K562 (cell line): ENCODE measurements around the gene PPIP5K2. TPM values are rescaled to one million over a fixed set of nuclear protein-coding genes. Genes with fewer than 3 reads are reported as not detected.

Source experiments
- BACH1 ChIP-seq: fragments of 200-800 bp; sonication (Bioruptor generic); IDR thresholded peaks from 2 replicates; pipeline ENCODE4 v1.6.1; 2016; ENCODE audit warnings: missing genetic modification characterization, missing compliant biosample characterization
- CEBPG ChIP-seq, 3 experiments: fragments of 200-800 bp in 1 of 3; sonication (Bioruptor generic) in 1 of 3; sonication (generic) in 1 of 3; formaldehyde crosslinking in 1 of 3; IDR thresholded peaks in 2 of 3; conservative IDR thresholded peaks in 1 of 3; 2 replicates each; pipeline versions ENCODE4 v1.6.1 to v1.8.0; 2016 to 2022; ENCODE audit warnings: missing compliant biosample characterization in 2 of 3, missing genetic modification characterization in 2 of 3, mild to moderate bottlenecking in 1 of 3, missing genetic modification reagents in 1 of 3
- CHD4 ChIP-seq: fragments of 200-600 bp; sonication (generic); IDR thresholded peaks from 3 replicates; pipeline ENCODE4 v1.6.1; 2012; ENCODE audit warnings: low read depth, mild to moderate bottlenecking, mixed read lengths, low read length, inconsistent platforms; ENCODE audit not compliant: insufficient read depth, insufficient replicate concordance, poor library complexity, severe bottlenecking
- FUS ChIP-seq: fragments of 200-400 bp; formaldehyde crosslinking; optimal IDR thresholded peaks from 2 replicates; pipeline ENCODE3; 2017; ENCODE audit warnings: low read depth, low read length
- HIVEP1 ChIP-seq: fragments of 250-450 bp; sonication (Bioruptor Pico); IDR thresholded peaks from 2 replicates; pipeline ENCODE4 v1.4.0; 2020; ENCODE audit warnings: mild to moderate bottlenecking
- HNRNPL ChIP-seq: fragments of 200-400 bp; formaldehyde crosslinking; IDR thresholded peaks from 2 replicates; pipeline ENCODE4 v1.6.1; 2017; ENCODE audit warnings: low read depth, mild to moderate bottlenecking, low read length
- KLF13 ChIP-seq: fragments of 450-650 bp; IDR thresholded peaks from 2 replicates; pipeline ENCODE4 v1.6.1; 2016; ENCODE audit warnings: missing genetic modification characterization, low read depth, mild to moderate bottlenecking, missing compliant biosample characterization, moderate library complexity, borderline replicate concordance
- NELFE ChIP-seq: IDR thresholded peaks from 2 replicates; pipeline ENCODE4 v1.6.1; 2011; ENCODE audit warnings: mild to moderate bottlenecking; ENCODE audit not compliant: insufficient read depth, insufficient read length
- NFYB ChIP-seq: IDR thresholded peaks from 2 replicates; pipeline ENCODE4 v1.6.1; 2011; ENCODE audit warnings: mild to moderate bottlenecking, moderate library complexity; ENCODE audit not compliant: insufficient read length; ENCODE audit errors: extremely low read depth
- RAD21 ChIP-seq, 2 experiments: fragments of 250-450 bp in 1 of 2; fragments of 450-650 bp in 1 of 2; sonication (Bioruptor Pico) in 1 of 2; formaldehyde crosslinking in 1 of 2; IDR thresholded peaks in 1 of 2; conservative IDR thresholded peaks in 1 of 2; 2 replicates each; pipeline versions ENCODE4 v1.4.0 to v1.8.0; 2020 to 2022; ENCODE audit warnings: mild to moderate bottlenecking in 2 of 2, moderate library complexity in 1 of 2
- RHOXF2B ChIP-seq: fragments of 250-450 bp; sonication (Bioruptor Pico); conservative IDR thresholded peaks from 2 replicates; pipeline ENCODE4 v1.5.1; 2021
- SETDB1 ChIP-seq: IDR thresholded peaks from one replicate; pipeline ENCODE4 v1.6.1; 2012; ENCODE audit warnings: low read length, control low read depth, inconsistent platforms
- TAF1 ChIP-seq: IDR thresholded peaks from 2 replicates; pipeline ENCODE4 v1.6.1; 2011; ENCODE audit warnings: mild to moderate bottlenecking, low read length, moderate library complexity; ENCODE audit not compliant: insufficient read depth, control insufficient read depth, severe bottlenecking; ENCODE audit errors: extremely low read depth
- TCF7L2 ChIP-seq: fragments of 150-350 bp; IDR thresholded peaks from 2 replicates; pipeline ENCODE4 v1.6.1; 2016; ENCODE audit warnings: low read depth, mild to moderate bottlenecking, low read length, moderate library complexity
- ZNF3 ChIP-seq: fragments of 250-450 bp; sonication (Bioruptor Pico); IDR thresholded peaks from 2 replicates; pipeline ENCODE4 v1.5.0; 2021; ENCODE audit warnings: mild to moderate bottlenecking, moderate library complexity
- polyA plus RNA-seq, 8 experiments: library from polyadenylated mRNA; depleted of rRNA in 4 of 8; stranded (reverse) in 5 of 8; unstranded in 3 of 8; fragments of >200 nt; fragmentation: Nextera tagmentation in 2 of 8; fragmentation: Illumina TruSeq in 1 of 8; extraction: Ambion mirVana in 2 of 8; extraction: Trizol in 1 of 8; gene quantifications; 2 replicates each; pipeline versions ENCODE4 v1.2.1 to v1.2.3, GENCODE V29; 2011 to 2014; ENCODE audit warnings: inconsistent platforms in 1 of 8, missing spikeins in 1 of 8
- total RNA-seq, 7 experiments: library from RNA; depleted of rRNA in 6 of 7; stranded (reverse); fragments of >200 nt in 6 of 7; fragmentation: Illumina TruSeq in 2 of 7; extraction: Trizol in 2 of 7; gene quantifications; 2 replicates each; pipeline versions ENCODE4 v1.2.1 to v1.2.3, GENCODE V29; 2011 to 2021; ENCODE audit warnings: low replicate concordance in 1 of 7
- TF ChIP-seq, protein P1 (sequence below): fragments of 450-650 bp; IDR thresholded peaks from 2 replicates; pipeline ENCODE4 v1.7.0; 2016; ENCODE audit warnings: borderline replicate concordance
- TF ChIP-seq, protein P2 (sequence below): fragments of 250-450 bp; sonication (Bioruptor Pico); IDR thresholded peaks from 2 replicates; pipeline ENCODE4 v1.4.0; 2020; ENCODE audit warnings: mild to moderate bottlenecking, moderate library complexity
- TF ChIP-seq, protein P3 (sequence below): IDR thresholded peaks from 2 replicates; pipeline ENCODE4 v1.6.1; 2011; ENCODE audit not compliant: insufficient read length; ENCODE audit errors: extremely low read depth
- TF ChIP-seq, protein P4 (sequence below): sonication (generic); formaldehyde crosslinking; IDR thresholded peaks from 2 replicates; pipeline ENCODE4 v1.8.0; 2022; ENCODE audit warnings: missing genetic modification reagents, mild to moderate bottlenecking, borderline replicate concordance

Gene PPIP5K2
- total and polyA plus RNA-seq, 9 of the 15 experiments (the other 6 are each of a cell fraction or from before 2014, with no cell fraction given): 39.4 to 150 (median 99.1) TPM

GRCh38 chr5:103119765-103120606 lies at the start of gene PPIP5K2, which contains the start of gene GIN1 (continued):
- TF ChIP-seq, protein P1, sequence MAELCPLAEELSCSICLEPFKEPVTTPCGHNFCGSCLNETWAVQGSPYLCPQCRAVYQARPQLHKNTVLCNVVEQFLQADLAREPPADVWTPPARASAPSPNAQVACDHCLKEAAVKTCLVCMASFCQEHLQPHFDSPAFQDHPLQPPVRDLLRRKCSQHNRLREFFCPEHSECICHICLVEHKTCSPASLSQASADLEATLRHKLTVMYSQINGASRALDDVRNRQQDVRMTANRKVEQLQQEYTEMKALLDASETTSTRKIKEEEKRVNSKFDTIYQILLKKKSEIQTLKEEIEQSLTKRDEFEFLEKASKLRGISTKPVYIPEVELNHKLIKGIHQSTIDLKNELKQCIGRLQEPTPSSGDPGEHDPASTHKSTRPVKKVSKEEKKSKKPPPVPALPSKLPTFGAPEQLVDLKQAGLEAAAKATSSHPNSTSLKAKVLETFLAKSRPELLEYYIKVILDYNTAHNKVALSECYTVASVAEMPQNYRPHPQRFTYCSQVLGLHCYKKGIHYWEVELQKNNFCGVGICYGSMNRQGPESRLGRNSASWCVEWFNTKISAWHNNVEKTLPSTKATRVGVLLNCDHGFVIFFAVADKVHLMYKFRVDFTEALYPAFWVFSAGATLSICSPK: no peak
- TF ChIP-seq TAF1 (peak; percentile 93), HIVEP1 (no peak), KLF13 (tag) (peak; percentile 82; the same call in 1 of the 2 replicates), TCF7L2 (no peak), CEBPG (CRISPR knock-in tag; IDR thresholded peaks at IDR 0.05) (peak; percentile 70; the same call in 1 of the 2 replicates), CEBPG (tag; conservative IDR thresholded peaks at IDR 0.05 in 1 of 2, IDR thresholded peaks at IDR 0.05 in 1 of 2) (peak; percentile 66 to 90), SETDB1 (no peak), NFYB (no peak), BACH1 (tag) (peak; percentile 58; the same call in 1 of the 2 replicates), FUS (no peak), ZNF3 (CRISPR knock-in tag) (no peak; the same call in 1 of the 2 replicates), NELFE (no peak), RAD21 (CRISPR knock-in tag; conservative IDR thresholded peaks at IDR 0.05 in 1 of 2, IDR thresholded peaks at IDR 0.05 in 1 of 2) (no peak), CHD4 (no peak), HNRNPL (no peak), RHOXF2B (CRISPR knock-in tag) (no peak)
- TF ChIP-seq, protein P2, sequence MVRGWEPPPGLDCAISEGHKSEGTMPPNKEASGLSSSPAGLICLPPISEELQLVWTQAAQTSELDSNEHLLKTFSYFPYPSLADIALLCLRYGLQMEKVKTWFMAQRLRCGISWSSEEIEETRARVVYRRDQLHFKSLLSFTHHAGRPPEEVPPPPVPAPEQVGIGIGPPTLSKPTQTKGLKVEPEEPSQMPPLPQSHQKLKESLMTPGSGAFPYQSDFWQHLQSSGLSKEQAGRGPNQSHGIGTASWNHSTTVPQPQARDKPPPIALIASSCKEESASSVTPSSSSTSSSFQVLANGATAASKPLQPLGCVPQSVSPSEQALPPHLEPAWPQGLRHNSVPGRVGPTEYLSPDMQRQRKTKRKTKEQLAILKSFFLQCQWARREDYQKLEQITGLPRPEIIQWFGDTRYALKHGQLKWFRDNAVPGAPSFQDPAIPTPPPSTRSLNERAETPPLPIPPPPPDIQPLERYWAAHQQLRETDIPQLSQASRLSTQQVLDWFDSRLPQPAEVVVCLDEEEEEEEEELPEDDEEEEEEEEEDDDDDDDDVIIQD (CRISPR knock-in tag): no peak
- TF ChIP-seq, protein P3, sequence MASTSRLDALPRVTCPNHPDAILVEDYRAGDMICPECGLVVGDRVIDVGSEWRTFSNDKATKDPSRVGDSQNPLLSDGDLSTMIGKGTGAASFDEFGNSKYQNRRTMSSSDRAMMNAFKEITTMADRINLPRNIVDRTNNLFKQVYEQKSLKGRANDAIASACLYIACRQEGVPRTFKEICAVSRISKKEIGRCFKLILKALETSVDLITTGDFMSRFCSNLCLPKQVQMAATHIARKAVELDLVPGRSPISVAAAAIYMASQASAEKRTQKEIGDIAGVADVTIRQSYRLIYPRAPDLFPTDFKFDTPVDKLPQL: peak; percentile 76
- TF ChIP-seq, protein P4, sequence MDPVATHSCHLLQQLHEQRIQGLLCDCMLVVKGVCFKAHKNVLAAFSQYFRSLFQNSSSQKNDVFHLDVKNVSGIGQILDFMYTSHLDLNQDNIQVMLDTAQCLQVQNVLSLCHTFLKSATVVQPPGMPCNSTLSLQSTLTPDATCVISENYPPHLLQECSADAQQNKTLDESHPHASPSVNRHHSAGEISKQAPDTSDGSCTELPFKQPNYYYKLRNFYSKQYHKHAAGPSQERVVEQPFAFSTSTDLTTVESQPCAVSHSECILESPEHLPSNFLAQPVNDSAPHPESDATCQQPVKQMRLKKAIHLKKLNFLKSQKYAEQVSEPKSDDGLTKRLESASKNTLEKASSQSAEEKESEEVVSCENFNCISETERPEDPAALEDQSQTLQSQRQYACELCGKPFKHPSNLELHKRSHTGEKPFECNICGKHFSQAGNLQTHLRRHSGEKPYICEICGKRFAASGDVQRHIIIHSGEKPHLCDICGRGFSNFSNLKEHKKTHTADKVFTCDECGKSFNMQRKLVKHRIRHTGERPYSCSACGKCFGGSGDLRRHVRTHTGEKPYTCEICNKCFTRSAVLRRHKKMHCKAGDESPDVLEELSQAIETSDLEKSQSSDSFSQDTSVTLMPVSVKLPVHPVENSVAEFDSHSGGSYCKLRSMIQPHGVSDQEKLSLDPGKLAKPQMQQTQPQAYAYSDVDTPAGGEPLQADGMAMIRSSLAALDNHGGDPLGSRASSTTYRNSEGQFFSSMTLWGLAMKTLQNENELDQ (CRISPR knock-in tag): peak; percentile 34; the same call in 1 of the 2 replicates
